GM12878 (cell line): ENCODE data around the gene SH3BP5. TPM values are rescaled to one million over a fixed set of nuclear protein-coding genes. Genes with fewer than 3 reads are reported as not detected.

ENCODE experiments used
- BMI1 ChIP-seq: fragments of 450-650 bp; IDR thresholded peaks from 2 replicates; pipeline ENCODE4 v1.6.1; 2016; ENCODE audit warnings: mild to moderate bottlenecking, moderate library complexity, borderline replicate concordance
- CHD1 ChIP-seq: IDR thresholded peaks from 2 replicates; pipeline ENCODE4 v1.6.1; 2012; ENCODE audit warnings: low read depth, low read length, improper control_type of control experiment
- CHD2 ChIP-seq: IDR thresholded peaks from 2 replicates; pipeline ENCODE4 v1.6.1; 2011; ENCODE audit warnings: low read depth, low read length, improper control_type of control experiment, borderline replicate concordance
- DPF2 ChIP-seq: fragments of 450-650 bp; IDR thresholded peaks from 2 replicates; pipeline ENCODE4 v1.6.1; 2017; ENCODE audit warnings: mild to moderate bottlenecking
- ETV6 ChIP-seq, 2 experiments: fragments of 450-650 bp in 1 of 2; IDR thresholded peaks in 1 of 2; conservative IDR thresholded peaks in 1 of 2; 2 replicates each; pipeline ENCODE4 v1.6.1; 2014; ENCODE audit warnings: antibody characterized with exemption in 1 of 2, borderline replicate concordance in 1 of 2, low read depth in 1 of 2, mild to moderate bottlenecking in 1 of 2, moderate library complexity in 1 of 2
- FOXM1 ChIP-seq: IDR thresholded peaks from 2 replicates; pipeline ENCODE4 v1.6.1; 2012; ENCODE audit warnings: low read depth, mild to moderate bottlenecking, inconsistent platforms, low read length, moderate library complexity
- GABPA ChIP-seq: IDR thresholded peaks from 2 replicates; pipeline ENCODE4 v1.6.1; 2014; ENCODE audit warnings: antibody characterized with exemption, low read depth, mild to moderate bottlenecking, inconsistent platforms
- HDGF ChIP-seq: fragments of 450-650 bp; IDR thresholded peaks from 2 replicates; pipeline ENCODE4 v1.6.1; 2016; ENCODE audit warnings: antibody characterized with exemption
- IRF4 ChIP-seq: IDR thresholded peaks from 2 replicates; pipeline ENCODE4 v1.6.1; 2011; ENCODE audit warnings: low read depth, low read length
- JUNB ChIP-seq: IDR thresholded peaks from 2 replicates; pipeline ENCODE4 v1.6.1; 2016; ENCODE audit warnings: antibody characterized with exemption, mild to moderate bottlenecking
- KLF5 ChIP-seq: fragments of 450-650 bp; IDR thresholded peaks from 2 replicates; pipeline ENCODE4 v1.6.1; 2014; ENCODE audit warnings: mild to moderate bottlenecking; ENCODE audit not compliant: partially characterized antibody
- POU2F2 ChIP-seq: IDR thresholded peaks from 3 replicates; pipeline ENCODE4 v1.6.1; 2011; ENCODE audit warnings: low read depth, mild to moderate bottlenecking, low read length, borderline replicate concordance
- RFX5 ChIP-seq: IDR thresholded peaks from 2 replicates; pipeline ENCODE4 v1.6.1; 2011; ENCODE audit warnings: low read depth, low read length, improper control_type of control experiment
- RUNX3 ChIP-seq: IDR thresholded peaks from 2 replicates; pipeline ENCODE4 v1.6.1; 2012; ENCODE audit warnings: low read length, inconsistent platforms
- SRF ChIP-seq, 2 experiments: IDR thresholded peaks; 2 replicates each; pipeline ENCODE4 v1.6.1; 2011; ENCODE audit warnings: low read depth in 2 of 2, low read length in 2 of 2, mild to moderate bottlenecking in 1 of 2, moderate library complexity in 1 of 2
- ZNF24 ChIP-seq: fragments of 450-650 bp; IDR thresholded peaks from 2 replicates; pipeline ENCODE4 v1.6.1; 2017; ENCODE audit warnings: antibody characterized with exemption, mild to moderate bottlenecking
- ZSCAN29 ChIP-seq: fragments of 450-650 bp; IDR thresholded peaks from 2 replicates; pipeline ENCODE4 v1.6.1; 2017; ENCODE audit warnings: mild to moderate bottlenecking, moderate library complexity
- polyA plus RNA-seq, 11 experiments: library from polyadenylated mRNA; depleted of rRNA in 4 of 11; unstranded in 6 of 11; stranded (reverse) in 5 of 11; fragments of >200 nt; fragmentation: Nextera tagmentation in 4 of 11; fragmentation: Illumina TruSeq in 1 of 11; extraction: Ambion mirVana in 4 of 11; extraction: Trizol in 1 of 11; gene quantifications; 1 replicate in 1 of 11; 2 replicates in 10 of 11; pipeline versions ENCODE4 v1.2.1 to v1.2.3, GENCODE V29; 2011 to 2016; ENCODE audit warnings: inconsistent platforms in 2 of 11, missing spikeins in 2 of 11, low read depth in 1 of 11
- total RNA-seq, 4 experiments: library from RNA; depleted of rRNA in 3 of 4; stranded (reverse); fragments of >200 nt in 3 of 4; fragmentation: Illumina TruSeq in 1 of 4; extraction: Trizol in 1 of 4; gene quantifications; 2 replicates each; pipeline versions ENCODE4 v1.2.1 to v1.2.3, GENCODE V29; 2013 to 2021
- TF ChIP-seq, protein P1 (sequence below): fragments of 450-650 bp; IDR thresholded peaks from 2 replicates; pipeline ENCODE4 v1.6.1; 2017; ENCODE audit warnings: mild to moderate bottlenecking, low read depth, inconsistent platforms; ENCODE audit not compliant: poor library complexity, severe bottlenecking
- TF ChIP-seq, protein P2 (sequence below): IDR thresholded peaks from 2 replicates; pipeline ENCODE4 v1.6.1; 2012; ENCODE audit warnings: improper control_type of control experiment, low read depth, low read length; ENCODE audit not compliant: insufficient replicate concordance
- TF ChIP-seq, protein P3 (sequence below): fragments of 450-650 bp; IDR thresholded peaks from 2 replicates; pipeline ENCODE4 v1.6.1; 2017; ENCODE audit warnings: mild to moderate bottlenecking, moderate library complexity

Gene SH3BP5
- total and polyA plus RNA-seq, 10 of the 15 experiments (the other 5 are each of a cell fraction or from before 2014, with no cell fraction given): 14.9 to 87.5 (median 43.7) TPM

DNA sequence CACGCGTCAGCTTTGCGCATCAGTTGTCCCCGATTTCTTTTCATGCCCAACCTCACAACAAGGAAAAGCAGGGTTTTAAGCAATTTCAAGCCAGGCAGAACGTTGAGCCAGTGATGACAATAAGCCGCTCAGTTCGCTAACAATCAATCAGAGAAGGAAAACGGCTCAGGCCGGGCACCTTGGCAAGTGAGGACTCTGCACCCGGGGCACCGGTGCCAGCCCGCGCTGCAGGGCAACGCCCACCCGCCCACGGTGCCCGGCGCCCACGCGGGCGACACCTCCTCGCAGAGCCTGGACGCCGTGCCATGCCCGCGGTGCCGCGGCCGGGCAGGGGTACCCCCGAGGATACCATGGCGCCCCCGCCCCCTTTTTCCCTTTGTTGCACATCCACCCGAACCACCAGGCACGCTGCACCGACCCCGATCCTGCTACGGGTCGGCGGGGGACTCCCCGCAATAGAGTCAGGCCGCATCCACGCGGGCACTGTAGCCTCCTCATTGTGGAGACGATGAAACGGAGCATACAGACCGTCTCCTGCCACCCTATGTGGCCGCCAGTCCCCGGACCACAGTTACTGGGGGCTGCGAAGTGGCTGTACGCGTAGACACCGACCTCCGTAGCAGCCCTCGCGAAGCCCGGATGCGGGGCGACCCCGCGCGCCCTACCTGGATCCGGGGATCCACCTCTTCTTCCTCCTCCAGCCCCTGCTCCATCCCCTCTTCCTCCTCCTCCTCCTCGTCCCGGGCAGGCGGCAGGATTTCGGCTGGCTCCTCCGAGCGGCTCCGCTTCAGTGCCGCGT, 581 bp downstream of the SH3BP5 start (continued):
- TF ChIP-seq, protein P1, sequence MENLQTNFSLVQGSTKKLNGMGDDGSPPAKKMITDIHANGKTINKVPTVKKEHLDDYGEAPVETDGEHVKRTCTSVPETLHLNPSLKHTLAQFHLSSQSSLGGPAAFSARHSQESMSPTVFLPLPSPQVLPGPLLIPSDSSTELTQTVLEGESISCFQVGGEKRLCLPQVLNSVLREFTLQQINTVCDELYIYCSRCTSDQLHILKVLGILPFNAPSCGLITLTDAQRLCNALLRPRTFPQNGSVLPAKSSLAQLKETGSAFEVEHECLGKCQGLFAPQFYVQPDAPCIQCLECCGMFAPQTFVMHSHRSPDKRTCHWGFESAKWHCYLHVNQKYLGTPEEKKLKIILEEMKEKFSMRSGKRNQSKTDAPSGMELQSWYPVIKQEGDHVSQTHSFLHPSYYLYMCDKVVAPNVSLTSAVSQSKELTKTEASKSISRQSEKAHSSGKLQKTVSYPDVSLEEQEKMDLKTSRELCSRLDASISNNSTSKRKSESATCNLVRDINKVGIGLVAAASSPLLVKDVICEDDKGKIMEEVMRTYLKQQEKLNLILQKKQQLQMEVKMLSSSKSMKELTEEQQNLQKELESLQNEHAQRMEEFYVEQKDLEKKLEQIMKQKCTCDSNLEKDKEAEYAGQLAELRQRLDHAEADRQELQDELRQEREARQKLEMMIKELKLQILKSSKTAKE: no peak
- TF ChIP-seq BMI1 (no peak), GABPA (no peak), DPF2 (no peak; the same call in 1 of the 2 replicates), KLF5 (no peak), CHD1 (no peak), ZNF24 (no peak), JUNB (no peak), RUNX3 (peak; percentile 22), RFX5 (no peak), POU2F2 (no peak), FOXM1 (no peak), SRF (IDR thresholded peaks at IDR 0.05; ENCODE audit: low read depth in 2 of 2, low read length in 2 of 2) (no peak), CHD2 (no peak), IRF4 (no peak), HDGF (peak; percentile 41), ZSCAN29 (no peak), ETV6 (conservative IDR thresholded peaks at IDR 0.05 in 1 of 2, IDR thresholded peaks at IDR 0.05 in 1 of 2; ENCODE audit: borderline replicate concordance in 1 of 2, low read depth in 1 of 2) (no peak)
- TF ChIP-seq, protein P2, sequence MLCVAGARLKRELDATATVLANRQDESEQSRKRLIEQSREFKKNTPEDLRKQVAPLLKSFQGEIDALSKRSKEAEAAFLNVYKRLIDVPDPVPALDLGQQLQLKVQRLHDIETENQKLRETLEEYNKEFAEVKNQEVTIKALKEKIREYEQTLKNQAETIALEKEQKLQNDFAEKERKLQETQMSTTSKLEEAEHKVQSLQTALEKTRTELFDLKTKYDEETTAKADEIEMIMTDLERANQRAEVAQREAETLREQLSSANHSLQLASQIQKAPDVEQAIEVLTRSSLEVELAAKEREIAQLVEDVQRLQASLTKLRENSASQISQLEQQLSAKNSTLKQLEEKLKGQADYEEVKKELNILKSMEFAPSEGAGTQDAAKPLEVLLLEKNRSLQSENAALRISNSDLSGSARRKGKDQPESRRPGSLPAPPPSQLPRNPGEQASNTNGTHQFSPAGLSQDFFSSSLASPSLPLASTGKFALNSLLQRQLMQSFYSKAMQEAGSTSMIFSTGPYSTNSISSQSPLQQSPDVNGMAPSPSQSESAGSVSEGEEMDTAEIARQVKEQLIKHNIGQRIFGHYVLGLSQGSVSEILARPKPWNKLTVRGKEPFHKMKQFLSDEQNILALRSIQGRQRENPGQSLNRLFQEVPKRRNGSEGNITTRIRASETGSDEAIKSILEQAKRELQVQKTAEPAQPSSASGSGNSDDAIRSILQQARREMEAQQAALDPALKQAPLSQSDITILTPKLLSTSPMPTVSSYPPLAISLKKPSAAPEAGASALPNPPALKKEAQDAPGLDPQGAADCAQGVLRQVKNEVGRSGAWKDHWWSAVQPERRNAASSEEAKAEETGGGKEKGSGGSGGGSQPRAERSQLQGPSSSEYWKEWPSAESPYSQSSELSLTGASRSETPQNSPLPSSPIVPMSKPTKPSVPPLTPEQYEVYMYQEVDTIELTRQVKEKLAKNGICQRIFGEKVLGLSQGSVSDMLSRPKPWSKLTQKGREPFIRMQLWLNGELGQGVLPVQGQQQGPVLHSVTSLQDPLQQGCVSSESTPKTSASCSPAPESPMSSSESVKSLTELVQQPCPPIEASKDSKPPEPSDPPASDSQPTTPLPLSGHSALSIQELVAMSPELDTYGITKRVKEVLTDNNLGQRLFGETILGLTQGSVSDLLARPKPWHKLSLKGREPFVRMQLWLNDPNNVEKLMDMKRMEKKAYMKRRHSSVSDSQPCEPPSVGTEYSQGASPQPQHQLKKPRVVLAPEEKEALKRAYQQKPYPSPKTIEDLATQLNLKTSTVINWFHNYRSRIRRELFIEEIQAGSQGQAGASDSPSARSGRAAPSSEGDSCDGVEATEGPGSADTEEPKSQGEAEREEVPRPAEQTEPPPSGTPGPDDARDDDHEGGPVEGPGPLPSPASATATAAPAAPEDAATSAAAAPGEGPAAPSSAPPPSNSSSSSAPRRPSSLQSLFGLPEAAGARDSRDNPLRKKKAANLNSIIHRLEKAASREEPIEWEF: no peak
- TF ChIP-seq, protein P3, sequence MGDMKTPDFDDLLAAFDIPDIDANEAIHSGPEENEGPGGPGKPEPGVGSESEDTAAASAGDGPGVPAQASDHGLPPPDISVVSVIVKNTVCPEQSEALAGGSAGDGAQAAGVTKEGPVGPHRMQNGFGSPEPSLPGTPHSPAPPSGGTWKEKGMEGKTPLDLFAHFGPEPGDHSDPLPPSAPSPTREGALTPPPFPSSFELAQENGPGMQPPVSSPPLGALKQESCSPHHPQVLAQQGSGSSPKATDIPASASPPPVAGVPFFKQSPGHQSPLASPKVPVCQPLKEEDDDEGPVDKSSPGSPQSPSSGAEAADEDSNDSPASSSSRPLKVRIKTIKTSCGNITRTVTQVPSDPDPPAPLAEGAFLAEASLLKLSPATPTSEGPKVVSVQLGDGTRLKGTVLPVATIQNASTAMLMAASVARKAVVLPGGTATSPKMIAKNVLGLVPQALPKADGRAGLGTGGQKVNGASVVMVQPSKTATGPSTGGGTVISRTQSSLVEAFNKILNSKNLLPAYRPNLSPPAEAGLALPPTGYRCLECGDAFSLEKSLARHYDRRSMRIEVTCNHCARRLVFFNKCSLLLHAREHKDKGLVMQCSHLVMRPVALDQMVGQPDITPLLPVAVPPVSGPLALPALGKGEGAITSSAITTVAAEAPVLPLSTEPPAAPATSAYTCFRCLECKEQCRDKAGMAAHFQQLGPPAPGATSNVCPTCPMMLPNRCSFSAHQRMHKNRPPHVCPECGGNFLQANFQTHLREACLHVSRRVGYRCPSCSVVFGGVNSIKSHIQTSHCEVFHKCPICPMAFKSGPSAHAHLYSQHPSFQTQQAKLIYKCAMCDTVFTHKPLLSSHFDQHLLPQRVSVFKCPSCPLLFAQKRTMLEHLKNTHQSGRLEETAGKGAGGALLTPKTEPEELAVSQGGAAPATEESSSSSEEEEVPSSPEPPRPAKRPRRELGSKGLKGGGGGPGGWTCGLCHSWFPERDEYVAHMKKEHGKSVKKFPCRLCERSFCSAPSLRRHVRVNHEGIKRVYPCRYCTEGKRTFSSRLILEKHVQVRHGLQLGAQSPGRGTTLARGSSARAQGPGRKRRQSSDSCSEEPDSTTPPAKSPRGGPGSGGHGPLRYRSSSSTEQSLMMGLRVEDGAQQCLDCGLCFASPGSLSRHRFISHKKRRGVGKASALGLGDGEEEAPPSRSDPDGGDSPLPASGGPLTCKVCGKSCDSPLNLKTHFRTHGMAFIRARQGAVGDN: 0 out of 2 replicates have a peak, but pooled peaks have one; percentile 50
